Osteoblast (primary cell): ENCODE results near the gene GLTP. TPM values are rescaled to one million over a fixed set of nuclear protein-coding genes. Genes with fewer than 3 reads are reported as not detected.
"Not testable (repeated sequence)": the region's sequence is repeated elsewhere in the genome, so short reads cannot be mapped to it uniquely, and the experiment has no call there.

Experiments used
- DNase-seq: peaks from one replicate; pipeline ENCODE4 v3.0.0; 2011; ENCODE audit warnings: low spot score, mixed read lengths; ENCODE audit not compliant: insufficient read length; ENCODE audit errors: missing footprints
- H2AFZ ChIP-seq: 2 replicates; pipeline ENCODE4 v1.6.0; 2011; ENCODE audit warnings: mild to moderate bottlenecking, low read length
- H3K27ac ChIP-seq: 2 replicates; pipeline ENCODE4 v1.5.1; 2011; ENCODE audit warnings: mild to moderate bottlenecking, low read depth, low read length, moderate library complexity
- H3K27me3 ChIP-seq: 2 replicates; pipeline ENCODE4 v1.6.0; 2012; ENCODE audit warnings: mild to moderate bottlenecking, control low read depth, inconsistent platforms, low read length, moderate library complexity; ENCODE audit not compliant: insufficient read depth
- H3K36me3 ChIP-seq: 2 replicates; pipeline ENCODE4 v1.5.1; 2011; ENCODE audit warnings: mild to moderate bottlenecking, low read length, control low read depth, moderate library complexity; ENCODE audit not compliant: insufficient read depth
- H3K4me1 ChIP-seq: 2 replicates; pipeline ENCODE4 v1.5.1; 2011; ENCODE audit warnings: mild to moderate bottlenecking, low read length, control low read depth, moderate library complexity; ENCODE audit not compliant: insufficient read depth
- H3K4me2 ChIP-seq: 2 replicates; pipeline ENCODE4 v1.6.0; 2011; ENCODE audit warnings: mild to moderate bottlenecking, low read length; ENCODE audit not compliant: insufficient read depth
- H3K4me3 ChIP-seq: fragments of 200-600 bp; sonication (generic); 3 replicates; pipeline ENCODE4 v1.5.1; 2012; ENCODE audit warnings: mild to moderate bottlenecking, low read length, inconsistent platforms; ENCODE audit not compliant: insufficient read depth
- H3K79me2 ChIP-seq: 2 replicates; pipeline ENCODE4 v1.6.0; 2012; ENCODE audit warnings: mild to moderate bottlenecking, low read length, control low read depth, inconsistent platforms; ENCODE audit not compliant: insufficient read depth
- H3K9me3 ChIP-seq: 2 replicates; pipeline ENCODE4 v1.5.1; 2011; ENCODE audit warnings: low read depth, low read length, control low read depth
- H4K20me1 ChIP-seq: 2 replicates; pipeline ENCODE4 v1.6.0; 2012; ENCODE audit warnings: mild to moderate bottlenecking, low read length, control low read depth; ENCODE audit not compliant: insufficient read depth
- CTCF ChIP-seq: IDR thresholded peaks from 2 replicates; pipeline ENCODE4 v1.5.1; 2011; ENCODE audit warnings: mild to moderate bottlenecking, low read depth, low read length, moderate library complexity; ENCODE audit errors: extremely low read depth
- total RNA-seq: library from RNA; depleted of rRNA; stranded (reverse); fragments of >200 nt; gene quantifications from 2 replicates; pipeline ENCODE4 v1.2.3, GENCODE V29; 2012

GLTP gene
- total RNA-seq, 1 donor = 50.3 TPM

- no peaks in the 10 kb centered on the region for H3K4me1 ChIP-seq
- H2AFZ ChIP-seq = no peak overlapping the region
- no peaks in the 10 kb centered on the region for H3K9me3 ChIP-seq
- H3K27me3 ChIP-seq = no peaks in the 10 kb centered on the region
- peaks cover 5% of the 10 kb centered on the region for H3K79me2 ChIP-seq
- H4K20me1 ChIP-seq = peaks cover 4% of the 10 kb centered on the region
- no peak for TF ChIP-seq CTCF
- H3K4me3 ChIP-seq = no peak overlapping the region
- peak; percentile 52 for DNase-seq
- no peak overlapping the region for H3K27ac ChIP-seq
- no peak overlapping the region for H3K4me2 ChIP-seq
- peaks cover 37% of the 10 kb centered on the region for H3K36me3 ChIP-seq
Measured at GRCh38 chr12:109855377-109855776, 25.0 kb downstream of the GLTP start.

GRCh38 chr12:109850518-109850917, 29.8 kb downstream of the GLTP start:
- H3K4me3 ChIP-seq, DNase-seq, H3K4me1 ChIP-seq, H3K79me2 ChIP-seq, H3K4me2 ChIP-seq, H4K20me1 ChIP-seq, H3K27me3 ChIP-seq, H2AFZ ChIP-seq, H3K9me3 ChIP-seq, H3K27ac ChIP-seq: not testable (repeated sequence)
- peaks cover 12% of the 10 kb centered on the region for H3K36me3 ChIP-seq

- no peak overlapping the region for H3K4me2 ChIP-seq
- H3K4me3 ChIP-seq = no peak overlapping the region
- H3K9me3 ChIP-seq = no peaks in the 10 kb centered on the region
- no peaks in the 10 kb centered on the region for H4K20me1 ChIP-seq
- no peaks in the 10 kb centered on the region for H3K79me2 ChIP-seq
- TF ChIP-seq CTCF = no peak
- H3K27me3 ChIP-seq = no peaks in the 10 kb centered on the region
- H3K36me3 ChIP-seq = peaks cover 4% of the 10 kb centered on the region
- no peak overlapping the region for H2AFZ ChIP-seq
- no peak overlapping the region for H3K27ac ChIP-seq
- peaks cover 9% of the 10 kb centered on the region for H3K4me1 ChIP-seq
- peak; percentile 50 for DNase-seq
Measured at GRCh38 chr12:109847142-109847735, 33.1 kb downstream of the GLTP start.

- H3K9me3 ChIP-seq = no peaks in the 10 kb centered on the region
- H3K4me2 ChIP-seq = peak overlapping the region; percentile 83
- peak overlapping the region; percentile 94 for H2AFZ ChIP-seq
Measured at GRCh38 chr12:109845824-109846205, 34.5 kb downstream of the GLTP start.

More at GRCh38 chr12:109845824-109846205, 34.5 kb downstream of the GLTP start:
- H4K20me1 ChIP-seq = no peaks in the 10 kb centered on the region
- H3K4me3 ChIP-seq = peak overlapping the region; percentile 62
- DNase-seq = peak; percentile 34
- H3K27me3 ChIP-seq = no peaks in the 10 kb centered on the region
- no peak for TF ChIP-seq CTCF
- H3K36me3 ChIP-seq = no peaks in the 10 kb centered on the region
- H3K27ac ChIP-seq = no peak overlapping the region
- peaks cover 9% of the 10 kb centered on the region for H3K4me1 ChIP-seq
- H3K79me2 ChIP-seq = no peaks in the 10 kb centered on the region
